DMS 273 treated with DMSO at 0.1 percent for 48 hours (cell line): ENCODE results near the gene ENKD1.
A peak's percentile ranks its signal among the peaks of the same experiment; 100 is the strongest.
"Not testable (repeated sequence)": the region's sequence is repeated elsewhere in the genome, so short reads cannot be mapped to it uniquely, and the experiment has no call there.

Source experiments
- DNase-seq: peaks from one replicate; lab custom pipeline; 2025; lab: John Stamatoyannopoulos, UW

The ENKD1 gene

GRCh38 chr16:67666559-67667452 is at the start of gene ENKD1, which contains the start of gene C16orf86:
TSS of gene ENKD1 (minus strand) at chr16:67666750. CDS start at chr16:67666442, 308 bp downstream.
TSS of gene C16orf86 (plus strand) at chr16:67666814. CDS start at chr16:67666971, 157 bp downstream.
- DNase-seq, result peak; percentile 44

- no peak for DNase-seq
These were observed 49.5 kb upstream of the ENKD1 start for GRCh38 chr16:67716097-67716496.

- DNase-seq, result no peak
These were observed 48.0 kb upstream of the ENKD1 start for GRCh38 chr16:67714522-67714921.

GRCh38 chr16:67713647-67714273 is 47.2 kb upstream of the ENKD1 start:
- DNase-seq, result no peak

DNA sequence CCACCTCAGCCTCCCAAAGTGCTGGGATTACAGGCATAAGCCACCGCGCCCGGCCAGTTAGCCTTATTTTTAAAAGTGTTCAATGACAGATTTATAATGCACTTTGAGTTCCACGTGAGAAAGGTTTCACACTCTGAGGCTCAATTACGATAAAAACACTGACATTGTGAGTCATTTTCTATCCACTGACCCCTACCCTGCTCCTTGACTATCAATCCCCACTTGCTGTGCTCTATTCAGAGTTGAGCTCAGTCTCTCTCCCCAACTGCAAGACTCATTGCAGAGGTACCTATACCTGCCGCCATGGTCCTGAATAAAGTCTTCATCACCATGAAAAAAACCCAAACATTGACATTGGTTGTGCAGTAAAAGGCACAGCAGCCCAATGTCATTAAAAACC is 44.1 kb upstream of the ENKD1 start:
- DNase-seq, result no peak

GRCh38 chr16:67709050-67709449 is 42.5 kb upstream of the ENKD1 start:
- DNase-seq, result no peak

- no peak for DNase-seq
These were observed 41.8 kb upstream of the ENKD1 start for GRCh38 chr16:67708368-67708771.

GRCh38 chr16:67707790-67708189 is 41.2 kb upstream of the ENKD1 start:
- DNase-seq, result no peak

- DNase-seq, result no peak
These were observed 40.7 kb upstream of the ENKD1 start for GRCh38 chr16:67707210-67707609.

DNA sequence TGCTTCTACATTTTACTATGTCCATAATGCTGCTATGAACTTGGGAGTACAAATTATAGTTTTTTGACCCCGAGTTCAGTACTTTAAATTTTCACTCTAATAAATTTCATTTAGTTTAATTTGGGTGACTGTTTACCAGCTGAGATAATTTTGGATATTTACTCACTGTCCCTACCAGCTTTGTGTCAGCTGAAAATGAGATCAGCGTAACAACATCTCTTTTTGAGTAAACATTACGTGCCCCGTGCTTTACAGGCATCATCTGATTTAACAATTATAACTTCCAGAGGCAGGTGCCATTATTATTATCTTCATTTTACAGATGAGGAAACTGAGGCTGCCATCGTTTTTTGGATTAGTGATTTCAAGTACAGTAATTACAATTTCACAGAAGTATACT is 37.6 kb upstream of the ENKD1 start:
- DNase-seq, result no peak

DNA sequence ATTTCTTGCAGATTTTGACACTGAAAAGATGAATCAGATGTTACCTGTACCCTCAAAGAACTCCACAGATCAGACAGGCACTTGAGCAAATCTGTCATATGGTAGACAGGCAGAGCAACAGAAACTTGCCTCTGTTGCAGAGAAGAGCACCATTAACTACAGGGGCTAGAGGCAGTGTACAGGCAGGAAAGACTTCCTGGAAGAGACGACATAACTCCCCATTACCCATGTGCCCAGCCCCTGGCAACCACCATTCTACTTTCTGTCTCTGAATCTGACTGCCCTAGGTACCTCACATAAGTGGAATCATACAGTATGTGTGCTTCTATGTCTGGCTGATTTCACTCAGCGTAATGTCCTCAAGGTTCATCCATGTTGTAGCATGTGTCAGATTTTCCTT is 37.1 kb upstream of the ENKD1 start:
- DNase-seq, result no peak

DNA sequence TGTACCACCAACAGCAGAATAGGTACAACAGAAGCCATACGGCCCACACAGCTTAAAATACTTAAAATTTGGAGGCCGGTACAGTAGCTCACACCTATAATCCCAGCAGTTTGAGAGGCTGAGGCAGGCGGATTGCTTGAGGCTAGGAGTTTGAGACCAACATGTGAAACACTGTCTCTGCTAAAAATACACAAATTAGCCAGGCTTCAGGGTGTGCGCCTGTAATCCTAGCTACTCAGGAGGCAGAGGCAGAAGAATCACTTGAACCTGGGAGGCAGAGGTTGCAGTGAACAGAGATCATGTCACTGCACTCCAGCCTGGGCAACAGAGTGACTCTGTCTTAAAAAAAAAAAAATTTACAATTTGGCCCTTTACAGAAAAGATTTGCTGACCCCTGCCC is 35.6 kb upstream of the ENKD1 start:
- no peak for DNase-seq

DNA sequence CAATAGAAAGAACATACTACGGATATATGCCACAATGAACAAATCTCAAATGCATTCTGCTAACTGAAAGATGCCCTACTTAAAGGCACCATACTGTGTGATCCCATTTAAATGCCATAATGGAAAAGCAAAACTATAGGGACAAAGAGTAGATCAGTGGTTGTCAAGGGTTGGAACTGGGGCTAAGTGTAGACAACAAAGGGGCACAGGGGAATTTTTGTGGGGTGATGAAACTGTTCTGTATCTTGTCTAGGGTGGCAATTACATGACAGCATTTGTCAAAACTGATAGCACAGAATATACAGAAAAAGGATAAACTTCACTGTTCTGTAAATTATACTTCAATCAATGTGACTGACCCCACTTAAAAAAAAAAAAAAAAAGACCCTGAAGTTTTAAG is 34.9 kb upstream of the ENKD1 start:
- DNase-seq, result no peak

DNA sequence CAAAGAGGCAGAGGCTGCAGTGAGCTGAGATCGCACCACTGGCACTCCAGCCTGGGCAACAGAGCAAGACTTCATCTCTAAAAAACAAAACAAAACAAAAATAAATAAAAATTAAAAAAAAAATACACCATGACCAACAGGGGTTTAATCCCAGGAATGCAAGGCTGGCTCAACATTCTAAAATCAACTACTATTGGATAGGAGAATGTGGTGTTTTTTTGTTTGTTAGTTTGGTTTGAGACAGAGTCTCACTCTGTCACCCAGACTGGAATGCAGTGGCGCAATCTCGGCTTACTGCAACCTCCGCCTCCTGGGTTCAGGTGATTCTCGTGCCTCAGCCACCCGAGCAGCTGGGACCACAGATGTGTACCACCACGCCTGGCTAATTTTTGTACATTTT is 32.7 kb upstream of the ENKD1 start:
- no peak for DNase-seq

GRCh38 chr16:67697422-67698185 is 31.1 kb upstream of the ENKD1 start:
- no peak for DNase-seq

DNA sequence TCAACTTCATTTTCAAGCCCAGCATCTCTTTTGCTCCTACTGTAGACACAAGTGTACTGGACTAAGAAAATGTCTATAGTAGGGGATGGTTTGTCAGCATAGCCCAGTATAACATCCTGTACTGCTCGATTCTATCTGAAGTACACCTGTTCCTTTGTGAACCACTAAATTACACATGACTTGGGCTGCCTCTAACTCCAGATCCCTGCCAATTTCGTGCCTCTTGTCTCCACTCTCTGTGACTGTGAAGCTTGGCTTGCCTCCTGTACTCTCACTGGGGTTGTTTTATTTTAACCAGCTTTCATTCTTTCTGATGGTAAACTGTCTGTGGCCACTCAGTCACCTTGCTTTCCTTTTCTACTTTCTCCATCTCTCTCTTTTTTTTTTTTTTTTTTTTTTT is 28.1 kb upstream of the ENKD1 start:
- DNase-seq, result no peak

DNA sequence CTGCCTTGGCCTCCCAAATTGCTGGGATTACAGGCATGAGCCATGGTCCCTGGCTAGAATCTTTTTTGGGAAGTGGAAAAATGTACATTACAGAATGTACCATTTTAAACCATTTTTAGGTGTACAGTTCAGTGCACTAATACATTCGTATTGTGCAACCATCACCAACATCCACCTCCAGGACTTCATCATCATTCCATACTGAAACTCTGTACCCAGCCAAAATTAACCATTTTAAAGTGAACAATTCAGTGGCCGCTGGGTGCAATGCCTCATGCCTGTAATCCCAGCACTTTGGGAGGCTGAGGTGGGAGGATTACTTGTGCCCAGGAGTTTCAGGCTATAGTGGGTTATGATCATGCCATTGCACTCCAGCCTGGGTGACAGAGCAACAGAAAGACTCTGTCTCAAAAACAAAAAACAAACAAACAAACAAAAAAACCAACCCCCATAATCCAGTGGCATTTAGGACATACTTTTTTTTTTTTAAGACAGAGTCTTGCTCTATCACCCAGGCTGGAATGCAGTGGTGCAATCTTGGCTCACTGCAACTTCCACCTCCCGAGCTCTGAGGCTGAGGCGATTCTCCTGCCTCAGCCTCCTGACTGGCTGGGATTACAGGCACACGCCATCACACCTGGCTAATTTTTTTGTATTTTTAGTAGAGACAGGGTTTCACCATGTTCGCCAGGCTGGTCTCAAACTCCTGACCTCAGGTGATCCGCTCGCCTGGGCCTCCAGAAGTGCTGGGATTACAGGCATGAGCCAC is 27.2 kb upstream of the ENKD1 start:
- DNase-seq, result not testable (repeated sequence)

GRCh38 chr16:67685388-67686112 is 19.0 kb upstream of the ENKD1 start:
- DNase-seq, result no peak

DNA sequence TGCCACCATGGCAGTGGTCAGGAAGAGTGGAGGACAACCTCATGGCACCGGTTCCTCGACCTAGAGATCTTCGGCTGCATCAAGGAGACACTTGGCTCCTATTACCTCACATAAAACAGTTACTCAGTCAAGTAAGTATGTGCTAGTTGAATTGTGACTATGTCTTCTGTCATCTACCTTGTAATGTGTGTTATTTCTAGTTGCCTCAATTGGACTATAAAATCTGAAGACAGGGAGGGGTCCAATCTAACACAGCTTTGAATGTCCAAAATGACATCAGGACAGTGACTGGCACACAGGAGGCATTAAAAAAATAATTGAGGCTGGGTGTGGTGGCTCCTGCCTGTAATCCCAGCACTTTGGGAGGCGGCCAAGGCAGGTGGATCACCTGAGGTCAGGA is 17.2 kb upstream of the ENKD1 start:
- no peak for DNase-seq

DNA sequence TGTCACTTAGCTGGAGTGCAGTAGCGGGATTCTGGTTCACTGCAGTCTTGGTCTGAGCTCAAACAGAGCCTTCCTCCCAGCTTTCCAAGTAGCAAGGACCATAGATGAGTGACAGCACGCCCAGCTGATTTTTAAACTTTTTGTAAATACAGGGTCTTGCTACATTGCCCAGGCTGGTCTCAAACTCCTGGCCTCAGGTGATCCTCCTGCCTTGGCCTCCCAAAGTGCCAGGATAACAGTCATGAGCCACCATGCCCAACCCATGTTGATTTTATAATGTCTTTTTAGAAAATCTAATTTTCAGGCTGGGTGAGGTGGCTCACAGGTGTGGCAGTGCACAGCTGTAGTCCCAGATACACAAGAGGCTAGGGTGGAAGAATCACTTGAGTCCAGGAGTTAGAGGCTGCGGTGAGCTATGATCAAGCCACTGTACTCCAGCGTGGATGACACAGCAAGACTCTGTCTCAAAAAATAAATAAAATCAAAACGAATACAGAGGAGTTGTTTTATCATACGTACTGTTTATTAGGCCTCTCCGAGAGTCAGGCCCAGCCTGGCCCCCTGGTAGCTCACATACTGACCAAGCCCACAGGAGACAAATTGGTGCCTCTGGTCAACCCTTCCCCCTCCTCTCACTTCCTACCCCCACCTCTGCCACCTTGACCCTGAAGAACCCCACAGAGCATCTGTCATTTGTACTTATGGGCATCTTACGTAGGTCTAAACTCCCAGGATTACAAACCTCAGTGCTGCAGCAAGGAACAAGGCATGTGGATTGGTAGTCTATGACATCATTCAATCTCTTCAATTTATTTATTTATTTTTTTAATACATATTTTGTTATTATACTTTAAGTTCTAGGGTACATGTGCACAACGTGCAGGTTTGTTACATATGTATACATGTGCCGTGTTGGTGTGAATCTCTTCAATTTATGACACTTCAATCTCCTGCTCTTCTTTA is 13.7 kb upstream of the ENKD1 start:
- no peak for DNase-seq
